Osteocyte (in vitro differentiated cells): ENCODE measurements around the gene ITIH5. TPM values are rescaled to one million over a fixed set of nuclear protein-coding genes. Genes with fewer than 3 reads are reported as not detected.

ENCODE experiments used
- DNase-seq: peaks from one replicate; pipeline ENCODE4 v3.0.0; 2021; ENCODE audit warnings: mixed read lengths; ENCODE audit not compliant: unreplicated experiment; ENCODE audit errors: extremely low spot score
- H3K27ac Mint-ChIP-seq: one replicate; pipeline ENCODE4 v1.8.0; 2021; ENCODE audit warnings: mild to moderate bottlenecking, mixed read lengths; ENCODE audit not compliant: unreplicated experiment
- H3K27me3 Mint-ChIP-seq: one replicate; pipeline ENCODE4 v1.8.0; 2021; ENCODE audit warnings: mixed read lengths; ENCODE audit not compliant: unreplicated experiment
- H3K36me3 Mint-ChIP-seq: one replicate; pipeline ENCODE4 v1.8.0; 2021; ENCODE audit warnings: mixed read lengths; ENCODE audit not compliant: unreplicated experiment
- H3K4me1 Mint-ChIP-seq: one replicate; pipeline ENCODE4 v1.8.0; 2021; ENCODE audit warnings: mixed read lengths; ENCODE audit not compliant: unreplicated experiment
- H3K4me3 Mint-ChIP-seq: one replicate; pipeline ENCODE4 v1.8.0; 2021; ENCODE audit warnings: mild to moderate bottlenecking, moderate library complexity, mixed read lengths; ENCODE audit not compliant: unreplicated experiment
- H3K9me3 Mint-ChIP-seq: one replicate; pipeline ENCODE4 v1.8.0; 2021; ENCODE audit warnings: mixed read lengths; ENCODE audit not compliant: unreplicated experiment
- CTCF ChIP-seq: fragments of 200-600 bp; sonication (generic); IDR thresholded peaks from 2 replicates; pipeline ENCODE4 v1.5.0; 2021; ENCODE audit warnings: antibody characterized with exemption, mild to moderate bottlenecking, moderate library complexity
- total RNA-seq: library from RNA; stranded (reverse); gene quantifications from 2 replicates; pipeline ENCODE4 v1.2.1, GENCODE V29; 2021

ITIH5 gene
- total RNA-seq, 1 donor from 2014 or later: 0.35 TPM

GRCh38 chr10:7538970-7539654, 127.7 kb downstream of the ITIH5 start:
- Mint-ChIP-seq H3K27me3 (peaks cover 3% of the 10 kb centered on the region), H3K4me1 (no peaks in the 10 kb centered on the region), H3K4me3 (no peak overlapping the region), H3K36me3 (no peaks in the 10 kb centered on the region), H3K27ac (no peak overlapping the region), H3K9me3 (peaks cover 6% of the 10 kb centered on the region)
- DNase-seq: no peak
- TF ChIP-seq CTCF: no peak

- no peak for DNase-seq
- H3K27ac Mint-ChIP-seq: no peak overlapping the region
- no peaks in the 10 kb centered on the region for H3K4me1 Mint-ChIP-seq
- H3K9me3 Mint-ChIP-seq: peaks cover 6% of the 10 kb centered on the region
- no peak for TF ChIP-seq CTCF
- peaks cover 16% of the 10 kb centered on the region for H3K27me3 Mint-ChIP-seq
- no peaks in the 10 kb centered on the region for H3K36me3 Mint-ChIP-seq
- no peak overlapping the region for H3K4me3 Mint-ChIP-seq
Observed at GRCh38 chr10:7537126-7537525, 129.6 kb downstream of the ITIH5 start.

DNA sequence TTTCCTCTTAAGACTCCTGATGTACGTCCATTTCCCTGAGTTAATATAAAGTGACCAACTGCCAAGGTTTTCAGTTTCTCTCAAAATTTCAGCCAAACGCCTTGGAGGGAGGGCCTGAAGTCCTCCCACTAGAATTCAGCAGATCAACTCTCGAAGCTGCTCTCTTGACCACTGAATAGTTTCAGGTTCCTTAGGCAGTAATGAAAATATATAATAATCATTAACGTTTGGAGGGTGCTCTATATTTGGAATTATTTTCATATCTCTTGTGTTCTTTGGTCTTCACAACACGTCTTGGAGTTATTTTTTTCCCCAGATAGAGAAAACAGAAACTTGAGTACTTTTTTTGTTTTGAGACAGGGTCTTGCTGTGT, 132.3 kb downstream of the ITIH5 start:
- no peak for TF ChIP-seq CTCF
- H3K4me1 Mint-ChIP-seq: no peaks in the 10 kb centered on the region
- no peak overlapping the region for H3K4me3 Mint-ChIP-seq
- H3K9me3 Mint-ChIP-seq: peaks cover 6% of the 10 kb centered on the region
- H3K27ac Mint-ChIP-seq: no peak overlapping the region
- H3K27me3 Mint-ChIP-seq: peaks cover 27% of the 10 kb centered on the region
- no peak for DNase-seq
- no peaks in the 10 kb centered on the region for H3K36me3 Mint-ChIP-seq

- peaks cover under 1% of the 10 kb centered on the region for H3K9me3 Mint-ChIP-seq
- peaks cover 28% of the 10 kb centered on the region for H3K27me3 Mint-ChIP-seq
- H3K36me3 Mint-ChIP-seq: no peaks in the 10 kb centered on the region
- DNase-seq: no peak
- no peak overlapping the region for H3K27ac Mint-ChIP-seq
- no peak for TF ChIP-seq CTCF
- H3K4me1 Mint-ChIP-seq: no peaks in the 10 kb centered on the region
- H3K4me3 Mint-ChIP-seq: no peak overlapping the region
Observed at GRCh38 chr10:7533657-7534479, 132.9 kb downstream of the ITIH5 start.
